Measurements from ENCODE around the gene GNAQ. TPM values are rescaled to one million over a fixed set of nuclear protein-coding genes. Genes with fewer than 3 reads are reported as not detected.

Gene GNAQ
- polyA plus RNA-seq, 1 donor (not counting 4 experiments of a cell fraction or from before 2014, with no cell fraction given), result 64.3 TPM

GRCh38 chr9:77794985-77795384 is 236.6 kb downstream of the GNAQ start:
- peaks cover 0 to 3% of the 10 kb centered on the region in 2 experiments for H3K36me3 ChIP-seq (ENCODE audit: control insufficient read depth in 2 of 2, extremely low read depth in 1 of 2, insufficient read depth in 2 of 2, low read length in 2 of 2)
- H3K4me3 ChIP-seq (ENCODE audit: control insufficient read depth in 2 of 3, extremely low read depth in 1 of 3, insufficient read depth in 2 of 3, low read depth in 1 of 3, low read length in 3 of 3), result no peak overlapping the region
- H3K4me2 ChIP-seq (ENCODE audit: control insufficient read depth, extremely low read depth, insufficient read depth, low read depth, low read length), result no peak overlapping the region
- dilution Hi-C loops (cut with MboI; ENCODE audit: extremely low pct_ligation_motif_present, low sequenced_read_pairs), result no loop called here
- no peak overlapping the region for H2AFZ ChIP-seq (ENCODE audit: control insufficient read depth, low read length)
- peaks cover 12% of the 10 kb centered on the region for H3K4me1 ChIP-seq (ENCODE audit: control insufficient read depth, extremely low read depth, insufficient read depth, low read length)
- DNase-seq (ENCODE audit: low read depth, low spot score) (no peak), FAIRE-seq (no peak)
- no peaks in the 10 kb centered on the region for H3K27me3 ChIP-seq (ENCODE audit: control insufficient read depth, extremely low read depth, insufficient read depth, low read length)
- H4K20me1 ChIP-seq (ENCODE audit: control insufficient read depth, extremely low read depth, insufficient read depth, low read length), result no peaks in the 10 kb centered on the region
- no peaks in the 10 kb centered on the region for H3K79me2 ChIP-seq (ENCODE audit: control insufficient read depth, insufficient read depth, low read length)
- no peaks in the 10 kb centered on the region for H3K9me3 ChIP-seq (ENCODE audit: control insufficient read depth, low read depth, low read length)
- no peak overlapping the region for H3K9ac ChIP-seq (ENCODE audit: control insufficient read depth, extremely low read depth, insufficient read depth, low read length)
- no peak overlapping the region for H3K27ac ChIP-seq (ENCODE audit: control insufficient read depth, insufficient read depth, low read length)
- TF ChIP-seq, protein P1, sequence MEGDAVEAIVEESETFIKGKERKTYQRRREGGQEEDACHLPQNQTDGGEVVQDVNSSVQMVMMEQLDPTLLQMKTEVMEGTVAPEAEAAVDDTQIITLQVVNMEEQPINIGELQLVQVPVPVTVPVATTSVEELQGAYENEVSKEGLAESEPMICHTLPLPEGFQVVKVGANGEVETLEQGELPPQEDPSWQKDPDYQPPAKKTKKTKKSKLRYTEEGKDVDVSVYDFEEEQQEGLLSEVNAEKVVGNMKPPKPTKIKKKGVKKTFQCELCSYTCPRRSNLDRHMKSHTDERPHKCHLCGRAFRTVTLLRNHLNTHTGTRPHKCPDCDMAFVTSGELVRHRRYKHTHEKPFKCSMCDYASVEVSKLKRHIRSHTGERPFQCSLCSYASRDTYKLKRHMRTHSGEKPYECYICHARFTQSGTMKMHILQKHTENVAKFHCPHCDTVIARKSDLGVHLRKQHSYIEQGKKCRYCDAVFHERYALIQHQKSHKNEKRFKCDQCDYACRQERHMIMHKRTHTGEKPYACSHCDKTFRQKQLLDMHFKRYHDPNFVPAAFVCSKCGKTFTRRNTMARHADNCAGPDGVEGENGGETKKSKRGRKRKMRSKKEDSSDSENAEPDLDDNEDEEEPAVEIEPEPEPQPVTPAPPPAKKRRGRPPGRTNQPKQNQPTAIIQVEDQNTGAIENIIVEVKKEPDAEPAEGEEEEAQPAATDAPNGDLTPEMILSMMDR (optimal IDR thresholded peaks at IDR 0.05 in 1 of 3, IDR thresholded peaks at IDR 0.05 in 1 of 3, conservative IDR thresholded peaks at IDR 0.05 in 1 of 3; ENCODE audit: extremely low read depth in 1 of 3, insufficient read depth in 2 of 3, low read length in 3 of 3), result no peak
- TF ChIP-seq EZH2 (IDR thresholded peaks at IDR 0.05; ENCODE audit: low read length), result no peak
- peaks cover 4% of the 10 kb centered on the region for H3K9me1 ChIP-seq (ENCODE audit: control insufficient read depth, extremely low read depth, insufficient read depth, low read length)

DNA sequence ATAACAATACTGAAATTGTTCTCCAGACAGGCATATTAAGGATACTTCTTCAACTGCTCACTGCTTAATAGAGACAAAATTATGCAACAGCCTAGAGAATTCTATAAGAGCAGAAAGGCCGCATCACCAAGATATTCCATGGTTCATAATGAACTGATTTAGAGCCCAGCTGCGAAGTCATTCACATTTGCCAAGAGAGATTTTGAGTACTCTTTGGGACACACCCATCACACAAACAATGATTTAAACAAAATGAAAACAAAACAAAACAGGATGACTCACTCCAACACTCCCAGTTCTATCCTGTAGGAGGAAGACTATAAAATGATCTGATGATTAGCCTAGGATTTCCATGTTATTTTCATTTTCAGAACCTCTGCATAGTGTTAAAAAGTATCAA is 237.8 kb downstream of the GNAQ start:
- H3K36me3 ChIP-seq (ENCODE audit: control insufficient read depth in 2 of 2, extremely low read depth in 1 of 2, insufficient read depth in 2 of 2, low read length in 2 of 2), result peaks cover 0 to 3% of the 10 kb centered on the region in 2 experiments
- FAIRE-seq, result peak; percentile 76
- dilution Hi-C loops (cut with MboI; ENCODE audit: extremely low pct_ligation_motif_present, low sequenced_read_pairs), result no loop called here
- no peaks in the 10 kb centered on the region for H3K9me3 ChIP-seq (ENCODE audit: control insufficient read depth, low read depth, low read length)
- H3K27ac ChIP-seq (ENCODE audit: control insufficient read depth, insufficient read depth, low read length), result peak overlapping the region; percentile 31
- H3K4me2 ChIP-seq (ENCODE audit: control insufficient read depth, extremely low read depth, insufficient read depth, low read depth, low read length), result peak overlapping the region; percentile 14
- H2AFZ ChIP-seq (ENCODE audit: control insufficient read depth, low read length), result no peak overlapping the region
- peaks cover 12% of the 10 kb centered on the region for H3K4me1 ChIP-seq (ENCODE audit: control insufficient read depth, extremely low read depth, insufficient read depth, low read length)
- H3K9ac ChIP-seq (ENCODE audit: control insufficient read depth, extremely low read depth, insufficient read depth, low read length), result no peak overlapping the region
- H3K27me3 ChIP-seq (ENCODE audit: control insufficient read depth, extremely low read depth, insufficient read depth, low read length), result no peaks in the 10 kb centered on the region
- no peak overlapping the region for H3K4me3 ChIP-seq (ENCODE audit: control insufficient read depth in 2 of 3, extremely low read depth in 1 of 3, insufficient read depth in 2 of 3, low read depth in 1 of 3, low read length in 3 of 3)
- no peaks in the 10 kb centered on the region for H4K20me1 ChIP-seq (ENCODE audit: control insufficient read depth, extremely low read depth, insufficient read depth, low read length)
- DNase-seq (ENCODE audit: low read depth, low spot score), result no peak
- no peak for TF ChIP-seq EZH2 (IDR thresholded peaks at IDR 0.05; ENCODE audit: low read length)
- TF ChIP-seq, protein P1 (optimal IDR thresholded peaks at IDR 0.05 in 1 of 3, IDR thresholded peaks at IDR 0.05 in 1 of 3, conservative IDR thresholded peaks at IDR 0.05 in 1 of 3; ENCODE audit: extremely low read depth in 1 of 3, insufficient read depth in 2 of 3, low read length in 3 of 3), result peak in 2 of 3 experiments; percentile 32 to 33
- H3K9me1 ChIP-seq (ENCODE audit: control insufficient read depth, extremely low read depth, insufficient read depth, low read length), result peaks cover 4% of the 10 kb centered on the region
- no peaks in the 10 kb centered on the region for H3K79me2 ChIP-seq (ENCODE audit: control insufficient read depth, insufficient read depth, low read length)

Measured in keratinocyte (primary cell).